ENCODE measurements around the gene EEF1AKMT2.

EEF1AKMT2 gene

DNA sequence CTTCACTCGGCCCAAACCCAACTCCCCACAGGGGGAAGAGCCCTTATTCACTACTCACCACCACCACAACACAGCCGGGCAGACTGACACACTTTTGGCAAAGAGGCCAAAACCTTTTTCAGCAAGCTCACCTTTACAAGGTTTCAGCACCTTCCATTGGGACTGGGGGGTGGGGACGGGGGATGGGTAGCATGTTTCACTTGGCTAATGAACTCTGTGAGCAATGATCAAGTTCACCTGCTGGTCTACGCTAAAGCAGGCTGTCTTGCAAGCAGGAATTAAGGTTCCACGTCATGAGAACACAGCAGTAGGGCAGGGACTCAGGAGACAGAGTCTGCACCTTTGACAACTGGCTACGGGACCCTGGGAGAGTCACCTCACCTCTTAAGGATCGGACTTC, 54.5 kb downstream of the EEF1AKMT2 start:
- CTCF ChIA-PET, result interaction anchor here (1.0 to 1.8 kb wide), 5 partner anchors 9 to 208 kb away, joined by 3 to 4 read pairs (median 4); no protein-coding TSS in a partner anchor
- POLR2A ChIA-PET, result interaction anchor here (0.7 kb wide), 1 partner anchor 337 kb away, joined by 4 read pairs; no protein-coding TSS in a partner anchor
- TF ChIP-seq, protein P1, sequence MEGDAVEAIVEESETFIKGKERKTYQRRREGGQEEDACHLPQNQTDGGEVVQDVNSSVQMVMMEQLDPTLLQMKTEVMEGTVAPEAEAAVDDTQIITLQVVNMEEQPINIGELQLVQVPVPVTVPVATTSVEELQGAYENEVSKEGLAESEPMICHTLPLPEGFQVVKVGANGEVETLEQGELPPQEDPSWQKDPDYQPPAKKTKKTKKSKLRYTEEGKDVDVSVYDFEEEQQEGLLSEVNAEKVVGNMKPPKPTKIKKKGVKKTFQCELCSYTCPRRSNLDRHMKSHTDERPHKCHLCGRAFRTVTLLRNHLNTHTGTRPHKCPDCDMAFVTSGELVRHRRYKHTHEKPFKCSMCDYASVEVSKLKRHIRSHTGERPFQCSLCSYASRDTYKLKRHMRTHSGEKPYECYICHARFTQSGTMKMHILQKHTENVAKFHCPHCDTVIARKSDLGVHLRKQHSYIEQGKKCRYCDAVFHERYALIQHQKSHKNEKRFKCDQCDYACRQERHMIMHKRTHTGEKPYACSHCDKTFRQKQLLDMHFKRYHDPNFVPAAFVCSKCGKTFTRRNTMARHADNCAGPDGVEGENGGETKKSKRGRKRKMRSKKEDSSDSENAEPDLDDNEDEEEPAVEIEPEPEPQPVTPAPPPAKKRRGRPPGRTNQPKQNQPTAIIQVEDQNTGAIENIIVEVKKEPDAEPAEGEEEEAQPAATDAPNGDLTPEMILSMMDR (IDR thresholded peaks at IDR 0.05; ENCODE audit: insufficient read depth, low read length, missing control alignments), result no peak
- H3K4me3 ChIP-seq (ENCODE audit: low read depth, low read length), result no peak overlapping the region
- DNase-seq (ENCODE audit: low read depth, low spot score), result no peak

DNA sequence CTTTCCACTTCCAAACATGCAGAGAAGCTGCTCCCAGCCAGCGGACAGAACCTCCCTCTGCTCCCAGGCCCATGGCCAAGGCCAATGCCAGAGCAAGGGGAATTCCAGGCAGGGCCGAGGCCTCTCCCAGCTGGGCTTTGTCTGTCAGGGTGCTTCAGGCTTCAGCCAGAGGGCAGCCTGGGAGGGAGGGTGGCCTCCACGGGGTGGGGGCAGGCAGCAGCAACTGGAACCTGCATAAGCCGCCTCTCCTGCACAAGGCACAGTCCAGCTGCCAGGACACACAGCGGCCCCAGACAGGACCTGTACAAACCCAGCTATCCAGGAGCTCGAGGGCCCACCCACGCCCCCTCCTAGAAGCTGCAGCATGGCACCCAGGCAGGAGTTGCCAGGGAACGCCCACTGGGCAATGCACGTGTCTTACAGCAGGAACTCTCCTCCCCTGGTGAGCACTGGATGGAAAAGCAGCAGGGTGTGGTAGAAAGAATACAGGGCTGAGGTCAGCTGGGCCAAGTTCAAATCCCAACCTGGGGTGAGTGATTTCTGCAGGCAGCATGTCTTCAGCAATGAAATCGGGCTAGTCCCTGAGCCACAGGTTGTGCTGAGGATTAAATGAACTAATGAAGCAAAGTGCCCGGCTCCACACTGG, 55.1 kb downstream of the EEF1AKMT2 start:
- DNase-seq (ENCODE audit: low read depth, low spot score), result no peak
- CTCF ChIA-PET, result interaction anchor here (1.0 to 1.8 kb wide), 5 partner anchors 8 to 208 kb away, joined by 3 to 4 read pairs (median 4); no protein-coding TSS in a partner anchor
- TF ChIP-seq, protein P1 (IDR thresholded peaks at IDR 0.05; ENCODE audit: insufficient read depth, low read length, missing control alignments), result no peak
- H3K4me3 ChIP-seq (ENCODE audit: low read depth, low read length), result no peak overlapping the region
- POLR2A ChIA-PET, result no interaction called here

DNA sequence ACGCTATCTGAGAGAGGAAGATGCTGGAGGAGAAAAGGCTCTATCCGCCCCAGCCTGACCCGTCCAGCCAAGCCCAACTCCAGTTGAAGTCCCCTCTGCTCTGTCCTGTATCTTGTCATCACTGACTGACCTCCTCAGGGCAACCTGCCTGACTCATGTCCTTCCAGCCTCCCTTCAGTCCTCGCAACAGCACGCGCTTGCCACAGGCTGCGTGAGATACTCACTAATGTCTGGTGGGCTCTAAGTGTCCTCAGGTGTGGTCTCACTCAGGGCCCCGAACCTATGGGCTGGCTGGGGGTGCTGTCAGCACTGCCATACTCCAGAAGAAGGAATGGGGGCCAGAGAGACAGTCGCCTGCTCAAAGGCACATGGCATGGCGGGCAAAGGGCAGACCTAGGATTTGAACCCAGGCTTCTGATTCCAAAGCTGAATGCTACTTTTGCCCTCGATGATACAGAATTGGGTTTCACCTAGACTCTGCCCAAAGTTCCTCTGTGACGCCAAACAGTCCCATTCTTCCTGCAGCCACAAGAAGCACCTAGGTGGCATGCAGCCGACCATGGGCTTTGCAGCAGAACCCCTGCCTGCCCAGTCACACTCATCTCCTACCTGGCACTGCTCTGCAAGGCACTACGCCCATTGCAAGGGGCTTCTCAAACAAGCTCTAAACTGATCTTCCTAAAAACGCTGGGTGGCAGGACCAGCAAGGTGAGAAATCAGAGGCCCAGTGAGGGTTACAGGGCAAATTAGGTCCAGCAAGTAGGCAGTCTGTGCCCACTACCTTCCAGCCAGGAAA, 56.0 kb downstream of the EEF1AKMT2 start:
- DNase-seq (ENCODE audit: low read depth, low spot score), result no peak
- H3K4me3 ChIP-seq (ENCODE audit: low read depth, low read length), result no peak overlapping the region
- TF ChIP-seq, protein P1 (IDR thresholded peaks at IDR 0.05; ENCODE audit: insufficient read depth, low read length, missing control alignments), result no peak
- POLR2A ChIA-PET, result no interaction called here
- CTCF ChIA-PET, result interaction anchor here (1.0 to 1.8 kb wide), 4 partner anchors 8 to 205 kb away, joined by 3 to 4 read pairs (median 4); no protein-coding TSS in a partner anchor

DNA sequence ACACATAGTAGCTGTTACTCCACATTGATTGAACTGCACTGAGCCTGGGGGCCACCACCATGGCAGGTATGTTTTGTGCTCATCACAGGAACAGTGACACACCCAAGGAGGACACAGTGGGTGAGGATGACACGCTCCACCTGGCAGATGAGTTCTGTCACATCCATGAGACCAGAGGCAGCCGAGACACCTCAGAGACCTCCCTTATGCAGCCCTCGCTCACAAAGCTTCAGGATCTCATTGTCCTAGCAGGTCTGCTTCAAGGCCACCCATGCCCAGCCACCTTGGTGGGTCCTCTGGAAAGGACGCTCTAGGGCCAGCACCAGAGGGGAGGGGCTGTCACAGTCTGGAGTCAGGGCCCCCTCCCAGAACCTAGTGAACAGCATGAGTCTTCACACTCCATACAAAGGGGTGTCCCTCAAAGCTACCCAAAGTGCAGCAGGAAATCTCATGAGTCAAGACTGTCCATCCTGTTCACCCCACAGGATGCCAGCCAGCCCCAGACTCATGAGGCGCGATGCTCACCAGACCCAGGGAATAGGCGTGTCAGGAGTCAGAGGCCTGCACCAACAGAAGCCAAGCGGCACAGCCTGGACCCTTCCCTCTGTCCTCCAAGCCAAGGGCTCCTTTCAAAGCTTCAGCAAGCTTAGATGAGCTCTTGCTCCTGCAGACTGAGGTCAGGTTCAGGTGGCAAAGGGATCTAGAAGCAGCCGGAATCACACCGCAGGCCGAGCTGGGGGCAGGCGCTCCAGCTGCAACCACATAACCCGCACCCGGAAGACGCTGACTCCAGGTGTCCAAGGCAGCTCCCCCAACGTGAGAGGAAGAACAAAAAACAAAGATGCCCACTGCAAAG, 57.1 kb downstream of the EEF1AKMT2 start:
- no peak overlapping the region for H3K4me3 ChIP-seq (ENCODE audit: low read depth, low read length)
- CTCF ChIA-PET, result interaction anchor here (0.8 to 10.4 kb wide), 5 partner anchors 6 to 205 kb away, joined by 3 to 108 read pairs (median 4); no protein-coding TSS in a partner anchor
- TF ChIP-seq, protein P1 (IDR thresholded peaks at IDR 0.05; ENCODE audit: insufficient read depth, low read length, missing control alignments), result no peak
- POLR2A ChIA-PET, result no interaction called here
- DNase-seq (ENCODE audit: low read depth, low spot score), result no peak

DNA sequence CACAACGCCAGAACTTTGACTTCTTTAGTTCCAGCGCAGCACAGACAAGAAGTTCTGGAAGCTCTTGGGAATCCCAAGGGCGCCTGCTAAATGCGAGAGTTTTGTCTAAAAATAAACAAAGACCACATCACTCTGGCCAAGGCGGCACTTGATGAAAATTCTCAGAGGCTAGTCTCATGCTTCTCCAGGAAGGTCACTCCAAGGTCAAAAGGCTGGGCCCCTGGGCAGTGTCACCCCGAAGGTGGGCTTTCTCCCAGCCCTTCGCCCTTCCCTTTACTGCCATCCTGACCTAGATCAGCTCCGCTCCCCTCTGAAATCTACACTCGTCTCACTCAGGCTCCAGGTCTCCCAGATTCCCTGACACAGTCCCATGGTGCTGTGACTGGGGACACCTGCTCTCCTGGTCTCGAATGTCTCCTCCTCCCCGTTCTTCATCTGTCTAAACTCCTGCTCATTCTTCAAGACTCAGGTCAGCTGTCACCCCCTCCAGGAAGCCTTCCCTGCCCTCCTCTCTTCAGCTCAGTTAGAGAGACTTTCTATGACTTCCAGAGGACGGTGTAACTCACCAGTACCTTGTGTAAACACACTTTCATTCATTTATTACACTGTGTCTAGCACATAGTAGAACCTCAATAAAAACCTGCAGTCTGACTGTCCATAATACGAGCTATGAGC, 58.0 kb downstream of the EEF1AKMT2 start:
- CTCF ChIA-PET, result interaction anchor here (0.8 to 10.4 kb wide), 4 partner anchors 7 to 204 kb away, joined by 3 to 108 read pairs (median 4); no protein-coding TSS in a partner anchor
- TF ChIP-seq, protein P1 (IDR thresholded peaks at IDR 0.05; ENCODE audit: insufficient read depth, low read length, missing control alignments), result no peak
- no peak for DNase-seq (ENCODE audit: low read depth, low spot score)
- no peak overlapping the region for H3K4me3 ChIP-seq (ENCODE audit: low read depth, low read length)
- POLR2A ChIA-PET, result no interaction called here

Data from AG04449 (cell line).